ENCODE measurements around the gene UNC5C. TPM values are rescaled to one million over a fixed set of nuclear protein-coding genes. Genes with fewer than 3 reads are reported as not detected.

The UNC5C gene
- total RNA-seq, 1 experiment from 2014 or later = not detected

- intact Hi-C loops (cut with micrococcal nuclease) = no loop called here
- Mint-ChIP-seq H3K4me3 (ENCODE audit: unreplicated experiment) (no peak overlapping the region), H3K27ac (ENCODE audit: low read depth, unreplicated experiment) (no peak overlapping the region), H3K9me3 (ENCODE audit: unreplicated experiment) (no peaks in the 10 kb centered on the region), H3K4me1 (ENCODE audit: insufficient read depth, unreplicated experiment) (no peaks in the 10 kb centered on the region), H3K36me3 (ENCODE audit: insufficient read depth, unreplicated experiment) (no peaks in the 10 kb centered on the region), H3K27me3 (ENCODE audit: insufficient read depth, unreplicated experiment) (no peaks in the 10 kb centered on the region)
- no peak for DNase-seq (ENCODE audit: unreplicated experiment)
- POLR2A ChIA-PET = interaction anchor here (1.2 kb wide), 1 partner anchor 11 kb away, joined by 5 read pairs; the partner anchor contains the start of gene UNC5C
- no peak for TF ChIP-seq CTCF (IDR thresholded peaks at IDR 0.05; ENCODE audit: unreplicated experiment)
- no TSS peak for BruUV-seq (replicated peaks)
- CTCF ChIA-PET = interaction anchor here (1.0 to 1.2 kb wide), 3 partner anchors 10 to 371 kb away, joined by 3 to 4 read pairs (median 3); partner anchors contain the start of gene UNC5C
These were observed 10.8 kb downstream of the UNC5C start for GRCh38 chr4:95537863-95538488.

GRCh38 chr4:95537191-95537590 is 11.6 kb downstream of the UNC5C start:
- BruUV-seq (replicated peaks) = no TSS peak
- no peak for TF ChIP-seq CTCF (IDR thresholded peaks at IDR 0.05; ENCODE audit: unreplicated experiment)
- no peak for DNase-seq (ENCODE audit: unreplicated experiment)
- ChIA-PET POLR2A (interaction anchor here (1.2 kb wide), 1 partner anchor 11 kb away, joined by 5 read pairs; the partner anchor contains the start of gene UNC5C), CTCF (interaction anchor here (0.6 to 1.2 kb wide), 5 partner anchors 11 to 371 kb away, joined by 3 to 4 read pairs (median 3); partner anchors contain the start of gene UNC5C)
- no peak overlapping the region for H3K27ac Mint-ChIP-seq (ENCODE audit: low read depth, unreplicated experiment)
- no peaks in the 10 kb centered on the region for H3K36me3 Mint-ChIP-seq (ENCODE audit: insufficient read depth, unreplicated experiment)
- no peaks in the 10 kb centered on the region for H3K27me3 Mint-ChIP-seq (ENCODE audit: insufficient read depth, unreplicated experiment)
- no peaks in the 10 kb centered on the region for H3K4me1 Mint-ChIP-seq (ENCODE audit: insufficient read depth, unreplicated experiment)
- no peak overlapping the region for H3K4me3 Mint-ChIP-seq (ENCODE audit: unreplicated experiment)
- H3K9me3 Mint-ChIP-seq (ENCODE audit: unreplicated experiment) = no peaks in the 10 kb centered on the region
- intact Hi-C loops (cut with micrococcal nuclease) = no loop called here

GRCh38 chr4:95536650-95537049 is 12.1 kb downstream of the UNC5C start:
- no peak overlapping the region for H3K27ac Mint-ChIP-seq (ENCODE audit: low read depth, unreplicated experiment)
- ChIA-PET CTCF (interaction anchor here (0.6 to 1.2 kb wide), 3 partner anchors 109 to 370 kb away, joined by 3 to 4 read pairs (median 4); no protein-coding TSS in a partner anchor), POLR2A (interaction anchor here (0.6 to 1.2 kb wide), 2 partner anchors 12 to 122 kb away, joined by 3 to 5 read pairs; partner anchors contain the start of gene UNC5C)
- no peaks in the 10 kb centered on the region for H3K27me3 Mint-ChIP-seq (ENCODE audit: insufficient read depth, unreplicated experiment)
- no peaks in the 10 kb centered on the region for H3K9me3 Mint-ChIP-seq (ENCODE audit: unreplicated experiment)
- intact Hi-C loops (cut with micrococcal nuclease) = no loop called here
- TF ChIP-seq CTCF (IDR thresholded peaks at IDR 0.05; ENCODE audit: unreplicated experiment) = no peak
- no peak overlapping the region for H3K4me3 Mint-ChIP-seq (ENCODE audit: unreplicated experiment)
- no peak for DNase-seq (ENCODE audit: unreplicated experiment)
- H3K36me3 Mint-ChIP-seq (ENCODE audit: insufficient read depth, unreplicated experiment) = no peaks in the 10 kb centered on the region
- H3K4me1 Mint-ChIP-seq (ENCODE audit: insufficient read depth, unreplicated experiment) = no peaks in the 10 kb centered on the region
- BruUV-seq (replicated peaks) = no TSS peak

GRCh38 chr4:95535180-95535579 is 13.6 kb downstream of the UNC5C start:
- DNase-seq (ENCODE audit: unreplicated experiment) = no peak
- intact Hi-C loops (cut with micrococcal nuclease) = no loop called here

More at GRCh38 chr4:95535180-95535579, 13.6 kb downstream of the UNC5C start:
- H3K27ac Mint-ChIP-seq (ENCODE audit: low read depth, unreplicated experiment) = no peak overlapping the region
- H3K4me3 Mint-ChIP-seq (ENCODE audit: unreplicated experiment) = no peak overlapping the region
- H3K4me1 Mint-ChIP-seq (ENCODE audit: insufficient read depth, unreplicated experiment) = no peaks in the 10 kb centered on the region
- CTCF ChIA-PET = interaction anchor here (1.0 kb wide), 1 partner anchor 10 kb away, joined by 5 read pairs; no protein-coding TSS in a partner anchor
- H3K27me3 Mint-ChIP-seq (ENCODE audit: insufficient read depth, unreplicated experiment) = no peaks in the 10 kb centered on the region
- no TSS peak for BruUV-seq (replicated peaks)
- TF ChIP-seq CTCF (IDR thresholded peaks at IDR 0.05; ENCODE audit: unreplicated experiment) = no peak
- POLR2A ChIA-PET = interaction anchor here (0.7 kb wide), 1 partner anchor 12 kb away, joined by 3 read pairs; no protein-coding TSS in a partner anchor
- H3K36me3 Mint-ChIP-seq (ENCODE audit: insufficient read depth, unreplicated experiment) = no peaks in the 10 kb centered on the region
- no peaks in the 10 kb centered on the region for H3K9me3 Mint-ChIP-seq (ENCODE audit: unreplicated experiment)
